GM06990 (cell line): ENCODE measurements around the gene ITFG1.

Experiments used
- DNase-seq: peaks from one replicate; pipeline ENCODE4 v3.0.0-alpha.2; 2011; ENCODE audit not compliant: insufficient read length; ENCODE audit errors: extremely low read depth
- H3K27me3 ChIP-seq: replicated peaks from 2 replicates; pipeline ENCODE4 v1.6.0; 2011; ENCODE audit warnings: low read length; ENCODE audit not compliant: control insufficient read depth, insufficient read depth
- H3K36me3 ChIP-seq: 2 replicates; pipeline ENCODE4 v1.5.1; 2011; ENCODE audit warnings: low read length; ENCODE audit not compliant: control insufficient read depth, insufficient read depth
- H3K4me3 ChIP-seq: replicated peaks from 2 replicates; pipeline ENCODE4 v1.5.1; 2011; ENCODE audit warnings: low read depth, mild to moderate bottlenecking, control low read depth, low read length
- TF ChIP-seq, protein P1 (sequence below): IDR thresholded peaks from 2 replicates; pipeline ENCODE4 v1.5.1; 2011; ENCODE audit warnings: low read length, control low read depth, mild to moderate bottlenecking, inconsistent platforms; ENCODE audit not compliant: insufficient read depth, poor library complexity, severe bottlenecking

ITFG1 gene

GRCh38 chr16:47499700-47500264, 38.9 kb upstream of the ITFG1 start:
- Histone ChIP-seq H3K36me3 (peaks cover 8% of the 10 kb centered on the region), H3K27me3 (no peaks in the 10 kb centered on the region), H3K4me3 (no peak overlapping the region)
- TF ChIP-seq, protein P1, sequence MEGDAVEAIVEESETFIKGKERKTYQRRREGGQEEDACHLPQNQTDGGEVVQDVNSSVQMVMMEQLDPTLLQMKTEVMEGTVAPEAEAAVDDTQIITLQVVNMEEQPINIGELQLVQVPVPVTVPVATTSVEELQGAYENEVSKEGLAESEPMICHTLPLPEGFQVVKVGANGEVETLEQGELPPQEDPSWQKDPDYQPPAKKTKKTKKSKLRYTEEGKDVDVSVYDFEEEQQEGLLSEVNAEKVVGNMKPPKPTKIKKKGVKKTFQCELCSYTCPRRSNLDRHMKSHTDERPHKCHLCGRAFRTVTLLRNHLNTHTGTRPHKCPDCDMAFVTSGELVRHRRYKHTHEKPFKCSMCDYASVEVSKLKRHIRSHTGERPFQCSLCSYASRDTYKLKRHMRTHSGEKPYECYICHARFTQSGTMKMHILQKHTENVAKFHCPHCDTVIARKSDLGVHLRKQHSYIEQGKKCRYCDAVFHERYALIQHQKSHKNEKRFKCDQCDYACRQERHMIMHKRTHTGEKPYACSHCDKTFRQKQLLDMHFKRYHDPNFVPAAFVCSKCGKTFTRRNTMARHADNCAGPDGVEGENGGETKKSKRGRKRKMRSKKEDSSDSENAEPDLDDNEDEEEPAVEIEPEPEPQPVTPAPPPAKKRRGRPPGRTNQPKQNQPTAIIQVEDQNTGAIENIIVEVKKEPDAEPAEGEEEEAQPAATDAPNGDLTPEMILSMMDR, result no peak
- no peak for DNase-seq

DNA sequence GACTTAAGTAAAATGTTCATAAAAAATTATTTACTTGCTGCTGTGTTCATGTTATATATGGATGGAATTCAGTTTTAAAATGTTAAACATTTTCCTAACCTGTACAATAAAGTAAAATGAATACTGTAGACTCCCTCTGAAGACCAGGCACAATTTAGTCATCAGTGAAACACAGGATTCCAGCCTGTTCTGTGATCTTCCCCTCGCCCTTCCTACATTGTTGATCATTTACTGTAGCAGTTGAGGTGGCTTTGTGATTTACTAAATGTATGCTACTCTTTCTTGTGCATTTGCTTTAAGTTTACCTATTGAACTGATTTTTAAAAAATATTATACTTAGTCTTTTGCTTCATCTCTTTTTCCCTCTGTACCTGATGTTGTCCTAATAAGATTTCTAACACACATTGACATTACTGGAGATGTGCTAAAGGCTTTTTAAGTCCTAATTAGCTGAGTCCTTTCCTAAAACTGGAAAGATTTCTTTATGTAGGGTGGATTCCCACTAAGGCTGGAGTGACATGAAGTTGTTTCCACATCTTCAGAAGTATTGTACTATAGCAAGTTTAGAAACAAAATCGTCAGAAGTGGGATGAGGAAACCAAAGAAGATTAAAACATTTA, 38.3 kb upstream of the ITFG1 start:
- DNase-seq, result no peak
- TF ChIP-seq, protein P1, result no peak
- Histone ChIP-seq H3K36me3 (peaks cover 6% of the 10 kb centered on the region), H3K27me3 (no peaks in the 10 kb centered on the region), H3K4me3 (no peak overlapping the region)

DNA sequence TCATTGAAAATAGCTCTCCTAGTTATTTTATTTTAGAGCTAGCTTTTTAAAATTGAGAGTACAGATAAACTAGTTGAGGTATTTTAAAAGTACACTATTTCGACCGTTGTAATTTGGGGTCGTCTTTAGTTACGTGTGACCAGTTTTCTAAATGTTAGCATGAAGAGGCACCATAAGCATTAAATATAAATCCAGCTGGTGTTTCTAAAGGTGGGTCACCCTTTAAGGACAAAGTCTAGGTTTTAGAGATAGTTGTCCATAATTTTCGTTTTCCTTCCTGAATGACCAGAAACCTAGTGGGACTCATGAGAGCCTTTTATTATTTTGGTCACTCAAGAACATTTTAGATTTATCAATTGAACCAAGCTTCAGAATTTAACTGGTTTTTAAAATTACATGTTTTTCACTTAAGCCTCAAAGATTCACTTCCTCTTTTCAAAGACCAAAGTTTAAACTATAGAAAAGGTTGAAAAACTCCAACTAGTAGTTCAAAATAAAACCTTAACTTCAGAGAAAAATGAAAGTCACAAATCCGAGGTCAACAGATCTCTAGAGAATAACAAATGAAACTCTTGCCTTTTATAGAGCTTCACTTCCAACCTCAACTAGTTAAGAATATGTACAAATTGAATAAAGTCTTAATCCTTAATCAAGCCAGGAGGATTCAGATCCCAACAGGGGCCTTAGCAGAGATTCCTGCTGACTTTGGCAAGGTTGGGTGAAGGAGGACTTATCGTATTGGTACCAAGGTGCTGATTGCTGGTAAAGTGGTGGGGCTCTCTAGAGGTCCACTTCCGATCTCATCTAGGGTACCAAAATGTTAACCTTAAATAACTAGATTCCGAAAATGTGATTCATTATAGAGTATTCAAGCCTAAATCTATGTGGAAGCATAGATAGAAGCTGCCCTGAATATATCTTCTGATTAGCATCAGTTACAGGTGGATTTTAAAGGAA, 32.8 kb upstream of the ITFG1 start:
- DNase-seq, result peak; percentile 46
- Histone ChIP-seq H3K4me3 (peak overlapping the region; percentile 70), H3K27me3 (no peaks in the 10 kb centered on the region), H3K36me3 (no peaks in the 10 kb centered on the region; the same call in 1 of the 2 replicates)
- TF ChIP-seq, protein P1, result no peak

GRCh38 chr16:47492428-47493377, 31.8 kb upstream of the ITFG1 start:
- TF ChIP-seq, protein P1, result no peak
- peak overlapping the region; percentile 70 for H3K4me3 ChIP-seq
- H3K27me3 ChIP-seq, result no peaks in the 10 kb centered on the region
- DNase-seq, result peak; percentile 67
- H3K36me3 ChIP-seq, result no peaks in the 10 kb centered on the region

- no peak for DNase-seq
- no peaks in the 10 kb centered on the region for H3K27me3 ChIP-seq
- H3K4me3 ChIP-seq, result peak overlapping the region; percentile 70
- no peaks in the 10 kb centered on the region for H3K36me3 ChIP-seq
- TF ChIP-seq, protein P1, result no peak
Observed at GRCh38 chr16:47492036-47492427, 31.2 kb upstream of the ITFG1 start.
